SK-N-MC (cell line): ENCODE results near the gene PFKFB3.
"Not testable (repeated sequence)": the region's sequence is repeated elsewhere in the genome, so short reads cannot be mapped to it uniquely, and the experiment has no call there.

Experiments used
- DNase-seq: peaks from one replicate; pipeline ENCODE4 v3.0.0-alpha.2; 2011; ENCODE audit warnings: low read depth, low spot score
- H3K27ac ChIP-seq: fragments of 200-600 bp; sonication (generic); 2 replicates; pipeline ENCODE4 v1.5.1; 2016; ENCODE audit warnings: mixed run types
- H3K36me3 ChIP-seq: fragments of 200-600 bp; sonication (generic); 2 replicates; pipeline ENCODE4 v1.6.1; 2017; ENCODE audit warnings: antibody characterized with exemption, low read length, mixed read lengths; ENCODE audit not compliant: insufficient read depth
- H3K4me3 ChIP-seq: fragments of 200-600 bp; sonication (generic); 2 replicates; pipeline ENCODE4 v1.5.1; 2016
- H3K9ac ChIP-seq: fragments of 200-600 bp; sonication (generic); 2 replicates; pipeline ENCODE4 v1.8.0; 2017; ENCODE audit warnings: mixed run types, mixed read lengths; ENCODE audit not compliant: insufficient read length
- H3K9me3 ChIP-seq: fragments of 200-600 bp; sonication (generic); 2 replicates; pipeline ENCODE4 v1.6.1; 2017; ENCODE audit warnings: low read depth, mild to moderate bottlenecking, antibody characterized with exemption, low read length, moderate library complexity, mixed read lengths
- EZH2 ChIP-seq: fragments of 200-600 bp; sonication (generic); IDR thresholded peaks from one replicate; pipeline ENCODE4 v1.6.1; 2017; ENCODE audit warnings: antibody characterized with exemption
- FOXP2 ChIP-seq: optimal IDR thresholded peaks from 2 replicates; pipeline ENCODE3; 2011; ENCODE audit warnings: mild to moderate bottlenecking, moderate library complexity; ENCODE audit not compliant: insufficient read depth; ENCODE audit errors: extremely low read length, control extremely low read depth
- POLR2AphosphoS5 ChIP-seq: IDR thresholded peaks from 2 replicates; pipeline ENCODE4 v1.6.1; 2012; ENCODE audit warnings: mild to moderate bottlenecking, low read depth, low read length, borderline replicate concordance

PFKFB3 gene

GRCh38 chr10:6195376-6195775 lies 7.4 kb upstream of the PFKFB3 start:
- no peak overlapping the region for H3K4me3 ChIP-seq
- no peak overlapping the region for H3K9ac ChIP-seq
- no peaks in the 10 kb centered on the region for H3K36me3 ChIP-seq
- H3K27ac ChIP-seq = no peak overlapping the region
- no peaks in the 10 kb centered on the region for H3K9me3 ChIP-seq
- no peak for TF ChIP-seq POLR2AphosphoS5
- TF ChIP-seq EZH2 = no peak
- no peak for TF ChIP-seq FOXP2
- DNase-seq = no peak

GRCh38 chr10:6195846-6196245 lies 6.9 kb upstream of the PFKFB3 start:
- Histone ChIP-seq H3K9me3 (no peaks in the 10 kb centered on the region), H3K4me3 (no peak overlapping the region), H3K9ac (no peak overlapping the region), H3K27ac (no peak overlapping the region), H3K36me3 (no peaks in the 10 kb centered on the region)
- DNase-seq = no peak
- no peak for TF ChIP-seq EZH2
- TF ChIP-seq POLR2AphosphoS5 = no peak
- TF ChIP-seq FOXP2 = no peak

GRCh38 chr10:6196524-6196923 lies 6.2 kb upstream of the PFKFB3 start:
- H3K9me3 ChIP-seq, DNase-seq, H3K9ac ChIP-seq, H3K4me3 ChIP-seq, H3K36me3 ChIP-seq, H3K27ac ChIP-seq: not testable (repeated sequence)

GRCh38 chr10:6197321-6197720 lies 5.4 kb upstream of the PFKFB3 start:
- no peaks in the 10 kb centered on the region for H3K36me3 ChIP-seq
- no peak overlapping the region for H3K27ac ChIP-seq
- no peak for DNase-seq
- TF ChIP-seq POLR2AphosphoS5 = no peak
- no peak for TF ChIP-seq EZH2
- TF ChIP-seq FOXP2 = no peak
- H3K4me3 ChIP-seq = no peak overlapping the region
- no peaks in the 10 kb centered on the region for H3K9me3 ChIP-seq
- H3K9ac ChIP-seq = no peak overlapping the region

- no peak for TF ChIP-seq FOXP2
- no peak for TF ChIP-seq EZH2
- no peak for TF ChIP-seq POLR2AphosphoS5
- no peaks in the 10 kb centered on the region for H3K36me3 ChIP-seq
- no peak overlapping the region for H3K4me3 ChIP-seq
- DNase-seq = no peak
- H3K9me3 ChIP-seq = no peaks in the 10 kb centered on the region
- H3K9ac ChIP-seq = no peak overlapping the region
- H3K27ac ChIP-seq = no peak overlapping the region
Measured at GRCh38 chr10:6198171-6198570, 4.6 kb upstream of the PFKFB3 start.

GRCh38 chr10:6199131-6199733 lies 3.5 kb upstream of the PFKFB3 start:
- TF ChIP-seq POLR2AphosphoS5 (no peak), EZH2 (no peak), FOXP2 (no peak)
- Histone ChIP-seq H3K27ac (no peak overlapping the region), H3K36me3 (no peaks in the 10 kb centered on the region), H3K4me3 (no peak overlapping the region), H3K9me3 (no peaks in the 10 kb centered on the region), H3K9ac (no peak overlapping the region)
- DNase-seq = no peak

GRCh38 chr10:6200440-6200733 lies 2.3 kb upstream of the PFKFB3 start:
- Histone ChIP-seq H3K27ac (no peak overlapping the region), H3K9ac (no peak overlapping the region), H3K4me3 (no peak overlapping the region), H3K36me3 (no peaks in the 10 kb centered on the region), H3K9me3 (no peaks in the 10 kb centered on the region)
- no peak for DNase-seq
- TF ChIP-seq FOXP2 = no peak
- TF ChIP-seq POLR2AphosphoS5 = no peak

GRCh38 chr10:6200734-6201515 lies 1.8 kb upstream of the PFKFB3 start:
- TF ChIP-seq FOXP2 = no peak
- no peak for TF ChIP-seq EZH2
- TF ChIP-seq POLR2AphosphoS5 = no peak
- Histone ChIP-seq H3K4me3 (peak overlapping the region; percentile 80), H3K27ac (no peak overlapping the region), H3K9ac (no peak overlapping the region), H3K9me3 (no peaks in the 10 kb centered on the region), H3K36me3 (no peaks in the 10 kb centered on the region)
- DNase-seq = no peak

GRCh38 chr10:6201516-6201975 lies 1.2 kb upstream of the PFKFB3 start:
- Histone ChIP-seq H3K9ac (no peak overlapping the region), H3K4me3 (peak overlapping the region; percentile 80), H3K9me3 (no peaks in the 10 kb centered on the region), H3K36me3 (no peaks in the 10 kb centered on the region), H3K27ac (no peak overlapping the region)
- DNase-seq = no peak
- no peak for TF ChIP-seq FOXP2
